GM18505 (cell line): ENCODE data around the gene INPP4B.

Experiments used
- ATAC-seq: cut with Tn5 transposase; IDR thresholded peaks from one replicate; pipeline ENCODE4 v1.9.1; 2021; ENCODE audit not compliant: unreplicated experiment
- POLR2A ChIP-seq: IDR thresholded peaks from 4 replicates; pipeline ENCODE4 v1.6.1; 2011; ENCODE audit warnings: borderline replicate concordance; ENCODE audit not compliant: insufficient read depth, insufficient read length; ENCODE audit errors: extremely low read depth

The INPP4B gene

GRCh38 chr4:142703694-142704309 lies 142.3 kb downstream of the INPP4B start:
- TF ChIP-seq POLR2A: no peak

DNA sequence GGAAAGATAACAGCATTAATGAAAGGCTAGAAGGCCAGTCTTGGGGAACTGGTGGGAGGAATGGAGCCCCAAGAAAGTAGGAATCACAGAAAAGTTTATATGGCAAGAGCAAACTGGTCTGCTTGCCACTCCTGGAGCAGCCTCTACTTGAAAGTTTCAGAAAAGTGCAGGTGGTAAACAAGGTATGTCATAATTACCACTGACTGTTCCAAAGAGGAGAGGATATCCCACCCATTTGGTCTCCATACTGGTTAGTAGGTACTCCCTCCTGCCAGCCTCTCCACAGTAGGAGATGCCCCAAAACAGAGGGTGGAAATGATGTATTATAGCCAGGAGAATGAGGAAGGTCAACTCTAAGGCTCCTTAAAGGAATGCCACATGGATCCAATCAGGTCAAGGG lies 145.1 kb downstream of the INPP4B start:
- no peak for ATAC-seq
- TF ChIP-seq POLR2A: no peak

More at GRCh38 chr4:142703694-142704309, 142.3 kb downstream of the INPP4B start:
- ATAC-seq: no peak

GRCh38 chr4:142700531-142700930 lies 145.6 kb downstream of the INPP4B start:
- TF ChIP-seq POLR2A: no peak
- no peak for ATAC-seq

DNA sequence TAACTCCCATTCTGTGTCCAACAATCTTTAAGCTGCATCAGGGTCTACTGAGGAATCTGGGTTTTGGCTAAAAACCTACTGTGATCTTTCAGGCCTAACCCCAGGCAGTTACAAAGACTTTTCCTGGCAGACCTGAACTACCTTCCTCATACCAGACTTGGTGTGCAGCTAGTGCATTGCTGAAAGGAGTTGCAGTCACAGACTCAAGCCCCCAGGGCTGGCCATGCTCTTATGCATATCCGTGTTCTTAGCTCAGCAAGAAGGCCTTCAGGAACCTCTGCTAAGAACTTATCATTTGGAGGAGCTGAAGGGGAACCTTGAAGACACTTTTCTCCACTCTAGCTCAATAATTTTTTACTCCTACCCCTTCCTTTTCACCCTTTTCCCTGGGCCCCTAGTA lies 147.5 kb downstream of the INPP4B start:
- no peak for ATAC-seq
- TF ChIP-seq POLR2A: no peak

GRCh38 chr4:142697928-142698327 lies 148.2 kb downstream of the INPP4B start:
- ATAC-seq: no peak

GRCh38 chr4:142697320-142697719 lies 148.8 kb downstream of the INPP4B start:
- no peak for TF ChIP-seq POLR2A
- no peak for ATAC-seq

More at GRCh38 chr4:142697928-142698327, 148.2 kb downstream of the INPP4B start:
- TF ChIP-seq POLR2A: no peak

GRCh38 chr4:142696334-142697122 lies 149.6 kb downstream of the INPP4B start:
- no peak for ATAC-seq
- TF ChIP-seq POLR2A: no peak

DNA sequence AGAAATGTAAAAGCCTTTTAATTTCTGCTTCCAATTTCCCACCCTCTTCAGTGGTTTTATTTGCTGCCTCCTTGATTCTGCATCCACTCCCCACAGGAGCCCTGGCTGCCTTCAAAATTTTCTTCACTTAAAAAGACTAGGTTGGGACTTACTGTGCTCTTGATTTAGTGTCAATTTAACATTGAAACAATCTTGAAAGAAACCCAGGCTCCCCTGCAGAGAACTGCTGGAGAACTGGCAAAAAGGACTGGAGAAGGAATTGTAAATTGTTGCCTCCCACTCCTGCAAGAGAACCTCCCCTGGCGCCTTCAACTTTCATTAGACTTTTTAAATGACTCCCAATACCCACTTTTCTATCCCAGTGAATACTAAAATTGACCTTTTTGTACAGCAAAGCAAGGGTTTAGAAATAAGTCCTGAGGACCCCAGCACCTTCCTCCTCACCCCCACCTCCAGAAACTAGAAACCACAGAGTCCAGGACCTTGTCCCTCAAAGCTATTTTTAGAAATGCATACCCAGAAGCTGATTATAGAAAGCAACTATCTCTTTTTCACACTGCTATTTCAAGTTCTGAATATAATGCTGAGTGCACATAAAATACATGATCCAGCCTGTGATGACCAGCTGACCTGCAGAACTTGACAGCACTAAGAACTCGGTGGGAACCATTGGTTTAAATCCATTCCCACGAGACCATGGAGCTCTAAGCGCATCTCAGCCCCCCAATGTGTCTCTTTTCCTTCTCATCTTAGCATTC lies 155.5 kb downstream of the INPP4B start:
- TF ChIP-seq POLR2A: no peak
- no peak for ATAC-seq

DNA sequence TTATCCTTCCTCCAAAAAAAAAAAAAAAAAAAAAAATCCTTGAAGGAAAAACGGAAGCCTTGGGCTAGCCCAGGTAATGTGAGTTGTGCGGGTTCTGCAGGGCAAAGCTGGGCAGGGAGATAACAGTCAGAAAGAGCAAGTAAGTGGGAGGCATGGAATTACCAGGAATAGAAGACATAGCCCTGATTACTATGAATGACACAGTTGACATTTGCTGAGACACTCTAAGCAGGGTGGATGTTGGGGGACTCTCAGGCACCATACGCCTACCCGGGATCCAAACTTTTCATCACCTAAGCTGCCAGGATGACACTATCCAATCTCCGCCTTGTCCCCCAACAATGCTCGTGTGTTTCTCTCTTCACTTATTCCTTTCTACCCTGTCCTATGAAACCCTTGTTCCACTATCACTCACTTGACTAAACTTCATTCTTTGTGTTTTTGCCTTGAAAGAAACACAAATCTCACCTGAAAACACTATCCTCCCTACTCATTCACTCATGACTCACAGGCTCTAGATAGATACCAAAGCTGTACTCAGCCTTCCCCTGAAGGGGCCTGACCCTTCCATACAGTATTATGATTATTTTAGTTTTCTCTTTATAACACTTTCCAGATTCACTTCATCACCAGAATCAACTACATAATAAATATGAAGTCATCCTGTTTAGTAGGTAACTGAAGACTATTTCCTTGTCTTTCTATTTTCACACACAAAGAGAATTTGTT lies 158.4 kb downstream of the INPP4B start:
- ATAC-seq: no peak
- no peak for TF ChIP-seq POLR2A

DNA sequence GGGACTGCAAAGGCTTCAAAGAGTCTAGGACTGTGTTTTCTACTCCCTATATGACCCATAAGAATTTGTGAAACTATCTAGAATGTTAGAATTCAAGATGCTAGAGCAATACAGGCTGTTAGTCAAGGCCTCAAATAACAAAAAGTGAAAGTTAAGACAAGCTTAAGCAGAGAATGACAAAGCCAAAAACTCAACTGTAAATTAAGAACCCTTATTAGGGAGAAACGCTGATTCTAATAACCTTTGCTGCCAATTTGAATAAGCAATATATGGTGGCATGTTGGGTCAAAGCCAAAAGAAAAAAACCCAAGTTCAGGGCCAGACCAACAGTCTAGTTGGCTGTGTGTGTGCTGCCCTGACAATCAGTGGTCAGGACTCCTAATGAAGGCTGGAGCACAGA lies 160.0 kb downstream of the INPP4B start:
- no peak for ATAC-seq
- TF ChIP-seq POLR2A: no peak

- ATAC-seq: no peak
- no peak for TF ChIP-seq POLR2A
Observed at GRCh38 chr4:142683997-142684396, 162.1 kb downstream of the INPP4B start.

GRCh38 chr4:142683503-142683902 lies 162.6 kb downstream of the INPP4B start:
- ATAC-seq: no peak
- no peak for TF ChIP-seq POLR2A

DNA sequence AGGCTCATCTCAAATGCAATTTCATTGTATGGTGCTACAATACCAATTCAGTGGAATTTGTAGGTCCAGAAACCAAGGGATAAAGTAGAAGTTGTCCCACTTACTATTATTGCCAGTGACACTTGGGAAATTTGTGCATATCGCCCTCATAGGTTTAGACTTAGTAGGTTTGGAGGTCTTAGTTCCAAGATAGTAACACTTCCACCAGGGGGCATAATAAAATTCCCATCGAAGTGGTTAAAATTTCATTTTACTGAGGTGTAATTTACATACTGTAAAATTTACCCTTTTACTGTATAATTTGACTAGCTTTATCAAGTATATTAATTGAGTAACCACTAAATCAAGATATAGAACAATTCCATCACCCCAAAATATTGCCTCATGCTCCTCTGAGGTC lies 174.6 kb downstream of the INPP4B start:
- TF ChIP-seq POLR2A: no peak

More for the DNA sequence above, 174.6 kb downstream of the INPP4B start:
- no peak for ATAC-seq
